Activated T-cell treated with anti-CD3 and anti-CD28 coated beads, Interleukin-2, amount 50 U/mL, for 24 hours (primary cell): ENCODE results near the gene GALNT9.

Source experiments
- DNase-seq: peaks from one replicate; pipeline ENCODE4 v3.0.0-alpha.2; 2020
- H3K27ac Mint-ChIP-seq: 2 replicates; pipeline ENCODE4 v1.8.0; 2020; ENCODE audit warnings: mild to moderate bottlenecking, mixed read lengths
- H3K27me3 Mint-ChIP-seq: 2 replicates; pipeline ENCODE4 v1.8.0; 2020; ENCODE audit warnings: mixed read lengths
- H3K36me3 Mint-ChIP-seq: 2 replicates; pipeline ENCODE4 v1.8.0; 2020; ENCODE audit warnings: low read depth, mixed read lengths
- H3K4me1 Mint-ChIP-seq: 2 replicates; pipeline ENCODE4 v1.8.0; 2020; ENCODE audit warnings: low read depth, mixed read lengths
- H3K4me3 Mint-ChIP-seq: 2 replicates; pipeline ENCODE4 v1.8.0; 2020; ENCODE audit warnings: mild to moderate bottlenecking, moderate library complexity, mixed read lengths
- H3K9me3 Mint-ChIP-seq: 2 replicates; pipeline ENCODE4 v1.8.0; 2020; ENCODE audit warnings: mixed read lengths

The GALNT9 gene

GRCh38 chr12:132342251-132343227 lies 13.2 kb upstream of the GALNT9 start:
- H3K4me1 Mint-ChIP-seq = peaks cover 10% of the 10 kb centered on the region
- H3K4me3 Mint-ChIP-seq = no peak overlapping the region
- no peaks in the 10 kb centered on the region for H3K9me3 Mint-ChIP-seq
- peaks cover 34% of the 10 kb centered on the region for H3K27me3 Mint-ChIP-seq
- H3K36me3 Mint-ChIP-seq = no peaks in the 10 kb centered on the region
- H3K27ac Mint-ChIP-seq = no peak overlapping the region
- no peak for DNase-seq

- Mint-ChIP-seq H3K27me3 (peaks cover 41% of the 10 kb centered on the region), H3K4me1 (peaks cover 10% of the 10 kb centered on the region), H3K27ac (no peak overlapping the region), H3K9me3 (no peaks in the 10 kb centered on the region), H3K36me3 (no peaks in the 10 kb centered on the region), H3K4me3 (no peak overlapping the region)
- DNase-seq = no peak
Observed at GRCh38 chr12:132341318-132342050, 12.1 kb upstream of the GALNT9 start.

DNA sequence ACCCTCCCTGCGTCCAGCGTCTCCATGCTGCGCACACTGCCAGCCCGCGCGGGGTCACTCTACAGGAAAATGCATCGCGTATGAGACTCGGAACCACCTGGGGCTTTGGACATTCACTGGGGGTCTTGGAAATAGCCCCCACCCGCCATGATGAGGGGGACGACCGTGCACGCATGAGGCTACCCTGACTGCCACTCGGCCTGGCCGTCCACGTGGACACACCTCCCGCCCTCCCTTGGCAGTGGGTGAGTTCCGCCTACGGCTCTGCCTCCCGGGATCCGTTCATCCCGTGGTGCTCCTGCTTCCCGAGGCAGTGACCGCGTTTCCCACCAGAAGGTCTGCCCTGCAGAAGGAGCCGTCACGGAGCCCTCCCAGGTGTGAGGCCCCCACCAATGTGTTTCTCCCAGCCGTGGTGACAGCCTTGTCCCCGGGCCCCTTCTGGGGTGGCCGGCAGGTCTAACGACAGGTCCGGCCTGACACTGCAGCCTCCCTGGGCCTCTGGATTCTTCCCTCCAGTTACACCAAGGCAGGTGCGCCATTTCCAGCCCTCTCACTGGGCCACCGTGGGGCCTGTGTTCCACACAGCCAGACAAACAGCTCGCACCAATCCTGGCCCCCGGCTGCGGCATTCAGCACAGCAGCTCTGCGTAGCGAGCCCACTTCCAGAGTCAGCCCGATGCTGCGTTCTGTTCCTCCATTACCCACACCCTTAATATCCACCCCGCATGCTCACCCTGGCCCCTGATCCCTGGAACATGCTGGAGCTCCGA lies 11.1 kb upstream of the GALNT9 start:
- Mint-ChIP-seq H3K4me3 (no peak overlapping the region), H3K27ac (no peak overlapping the region), H3K9me3 (no peaks in the 10 kb centered on the region), H3K27me3 (peaks cover 40% of the 10 kb centered on the region), H3K4me1 (peaks cover 10% of the 10 kb centered on the region), H3K36me3 (no peaks in the 10 kb centered on the region)
- no peak for DNase-seq

- Mint-ChIP-seq H3K27ac (no peak overlapping the region), H3K9me3 (no peaks in the 10 kb centered on the region)
- no peak for DNase-seq
Observed at GRCh38 chr12:132339856-132340255, 10.5 kb upstream of the GALNT9 start.

DNA sequence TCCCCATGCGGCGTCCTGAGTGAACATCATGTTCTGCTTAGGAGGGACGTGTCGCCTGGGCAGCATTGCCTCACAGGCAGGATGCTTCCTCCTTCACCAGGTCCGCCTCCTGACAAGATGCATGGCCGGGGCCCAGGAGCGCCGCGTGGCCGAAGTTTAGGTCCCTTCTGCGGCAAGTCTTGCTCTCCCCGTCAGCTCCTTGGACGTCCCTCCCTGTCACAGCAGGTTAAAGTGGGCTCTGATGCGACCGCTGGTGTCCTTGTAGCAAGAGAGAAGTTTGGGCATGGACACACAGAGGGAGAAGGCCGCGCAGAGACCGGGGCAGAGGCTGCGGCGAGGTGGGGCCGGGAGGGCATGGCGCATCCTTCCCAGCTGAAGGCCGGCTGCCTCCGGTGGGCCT lies 9.4 kb upstream of the GALNT9 start:
- no peak for DNase-seq
- H3K36me3 Mint-ChIP-seq = no peaks in the 10 kb centered on the region
- H3K4me3 Mint-ChIP-seq = no peak overlapping the region
- no peak overlapping the region for H3K27ac Mint-ChIP-seq
- H3K27me3 Mint-ChIP-seq = peaks cover 49% of the 10 kb centered on the region
- peaks cover 9% of the 10 kb centered on the region for H3K4me1 Mint-ChIP-seq
- H3K9me3 Mint-ChIP-seq = no peaks in the 10 kb centered on the region

More at GRCh38 chr12:132339856-132340255, 10.5 kb upstream of the GALNT9 start:
- Mint-ChIP-seq H3K36me3 (no peaks in the 10 kb centered on the region), H3K27me3 (peaks cover 46% of the 10 kb centered on the region), H3K4me3 (no peak overlapping the region), H3K4me1 (peaks cover 10% of the 10 kb centered on the region)

GRCh38 chr12:132338311-132338710 lies 8.9 kb upstream of the GALNT9 start:
- Mint-ChIP-seq H3K9me3 (no peaks in the 10 kb centered on the region), H3K4me1 (peaks cover 7% of the 10 kb centered on the region), H3K36me3 (no peaks in the 10 kb centered on the region), H3K27me3 (peaks cover 51% of the 10 kb centered on the region), H3K4me3 (no peak overlapping the region), H3K27ac (no peak overlapping the region)
- no peak for DNase-seq

DNA sequence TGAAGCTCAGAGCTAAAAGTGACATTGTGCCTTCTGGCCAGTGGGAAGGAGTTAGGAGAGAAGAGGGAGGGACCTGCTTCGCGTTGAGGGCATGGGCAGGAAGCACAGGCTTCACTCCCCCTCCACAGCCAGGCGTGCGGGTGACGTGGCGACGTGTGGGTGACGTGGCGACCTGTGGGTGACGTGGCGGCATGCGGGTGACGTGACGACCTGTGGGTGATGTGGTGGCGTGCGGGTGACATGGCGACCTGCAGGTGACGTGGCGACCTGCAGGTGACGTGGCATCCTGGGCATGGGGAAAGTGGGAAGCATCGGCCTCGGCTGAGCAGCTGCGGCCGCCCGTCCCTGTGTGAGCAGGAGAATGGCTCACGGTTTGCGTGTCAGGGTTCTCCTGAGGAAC lies 8.2 kb upstream of the GALNT9 start:
- no peak for DNase-seq
- Mint-ChIP-seq H3K4me1 (peaks cover 2% of the 10 kb centered on the region), H3K27me3 (peaks cover 45% of the 10 kb centered on the region), H3K4me3 (no peak overlapping the region), H3K27ac (no peak overlapping the region), H3K36me3 (no peaks in the 10 kb centered on the region), H3K9me3 (no peaks in the 10 kb centered on the region)

DNA sequence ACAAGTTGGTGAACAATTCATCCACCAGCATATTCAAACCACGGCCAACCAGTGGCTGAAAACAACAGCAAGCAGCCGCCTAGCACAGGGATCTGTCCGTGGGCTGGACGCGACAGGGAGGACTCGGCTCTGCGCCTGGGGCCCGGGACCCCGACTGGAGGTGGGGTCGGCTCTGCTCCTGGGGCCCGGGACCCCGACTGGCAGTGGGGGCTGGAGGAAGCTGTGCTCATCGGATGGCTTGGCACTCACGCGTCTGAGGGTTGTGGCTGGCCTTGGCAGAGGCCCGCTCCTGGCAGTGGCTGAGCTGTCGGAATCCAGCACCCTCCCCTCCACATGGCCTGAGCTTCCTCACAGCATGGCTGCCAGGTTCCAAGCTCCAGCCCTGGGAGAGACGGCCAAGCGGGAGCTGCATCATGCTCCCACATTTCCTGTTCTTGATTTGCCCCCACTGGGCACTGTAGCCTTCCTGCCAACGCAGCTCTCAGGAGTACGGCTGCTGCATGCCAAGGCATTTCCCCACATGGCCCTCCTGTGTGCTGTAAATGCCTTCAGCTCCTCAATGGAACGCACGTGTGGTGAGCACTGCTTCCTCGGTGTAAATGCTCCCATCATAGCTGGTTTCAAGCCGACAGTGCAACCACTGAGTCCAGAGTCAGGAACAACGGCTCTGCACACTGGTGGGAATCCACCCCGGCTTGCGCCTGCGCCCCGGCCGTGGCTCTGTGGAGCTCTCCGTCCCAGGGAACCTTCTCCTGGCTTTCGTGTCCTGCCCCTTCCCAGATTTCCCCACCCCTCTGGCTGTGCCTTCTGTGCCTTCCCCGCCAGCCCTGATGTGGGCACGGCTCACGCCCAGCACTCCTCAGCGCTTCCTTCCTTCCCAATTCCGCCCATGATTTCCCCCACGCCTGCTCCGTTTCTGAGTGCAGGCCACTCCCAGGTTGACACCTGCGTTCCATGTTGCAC lies 7.3 kb upstream of the GALNT9 start:
- no peak overlapping the region for H3K4me3 Mint-ChIP-seq
- no peak for DNase-seq
- no peaks in the 10 kb centered on the region for H3K9me3 Mint-ChIP-seq
- H3K27me3 Mint-ChIP-seq = peaks cover 52% of the 10 kb centered on the region
- H3K27ac Mint-ChIP-seq = no peak overlapping the region
- no peaks in the 10 kb centered on the region for H3K4me1 Mint-ChIP-seq
- H3K36me3 Mint-ChIP-seq = no peaks in the 10 kb centered on the region

DNA sequence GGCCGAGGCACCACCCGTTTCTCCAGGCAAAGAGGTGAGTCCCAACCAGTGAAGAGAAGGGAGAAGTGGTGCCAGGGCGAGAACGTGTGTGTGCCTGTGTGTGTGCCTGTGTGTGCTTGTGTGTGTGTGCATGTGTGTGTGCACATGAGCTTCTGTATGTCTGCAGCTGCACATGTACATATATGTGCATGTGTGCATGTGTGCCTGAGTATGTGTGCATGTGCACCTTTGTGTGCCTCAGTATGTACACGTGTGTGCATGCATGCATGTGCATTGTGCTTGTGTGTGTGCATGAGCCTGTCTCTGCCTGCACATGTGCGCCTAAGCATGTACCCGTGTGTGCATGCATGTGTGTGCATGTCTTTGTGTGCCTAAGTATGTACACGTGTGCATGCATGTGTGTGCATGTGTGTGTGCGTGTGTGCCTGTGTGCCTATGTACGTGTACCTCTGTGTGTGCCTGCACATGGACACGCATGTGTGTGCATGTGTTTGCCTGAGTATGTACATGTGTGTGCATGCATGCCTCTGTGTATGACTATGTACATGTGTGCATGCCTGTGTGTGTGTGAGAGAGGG lies 5.9 kb upstream of the GALNT9 start:
- DNase-seq = no peak
- Mint-ChIP-seq H3K4me1 (peaks cover 3% of the 10 kb centered on the region), H3K4me3 (no peak overlapping the region), H3K27me3 (peaks cover 60% of the 10 kb centered on the region), H3K27ac (no peak overlapping the region), H3K36me3 (no peaks in the 10 kb centered on the region), H3K9me3 (no peaks in the 10 kb centered on the region)

DNA sequence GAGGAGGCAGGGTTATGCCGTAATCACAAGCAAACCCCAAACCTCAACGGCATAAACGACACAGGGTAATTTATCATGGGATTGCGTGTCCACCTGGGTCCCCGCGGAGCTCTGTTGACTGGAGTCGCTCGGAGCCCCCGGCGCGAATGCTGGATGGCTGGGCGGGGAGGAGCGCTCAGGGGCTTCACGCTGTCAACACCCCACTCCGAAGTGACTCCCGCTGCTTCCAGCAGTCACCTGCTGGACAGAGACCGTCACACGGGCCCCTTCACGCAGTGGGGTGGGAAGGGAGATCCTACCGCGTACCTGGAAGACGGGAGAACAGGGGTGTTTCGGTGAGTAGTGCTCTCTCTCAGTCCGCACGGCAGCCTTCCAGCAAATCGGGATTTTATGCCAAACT lies 4.4 kb upstream of the GALNT9 start:
- H3K9me3 Mint-ChIP-seq = no peaks in the 10 kb centered on the region
- H3K4me1 Mint-ChIP-seq = peaks cover 5% of the 10 kb centered on the region
- H3K4me3 Mint-ChIP-seq = no peak overlapping the region
- no peaks in the 10 kb centered on the region for H3K36me3 Mint-ChIP-seq
- peaks cover 60% of the 10 kb centered on the region for H3K27me3 Mint-ChIP-seq
- no peak overlapping the region for H3K27ac Mint-ChIP-seq
- no peak for DNase-seq

DNA sequence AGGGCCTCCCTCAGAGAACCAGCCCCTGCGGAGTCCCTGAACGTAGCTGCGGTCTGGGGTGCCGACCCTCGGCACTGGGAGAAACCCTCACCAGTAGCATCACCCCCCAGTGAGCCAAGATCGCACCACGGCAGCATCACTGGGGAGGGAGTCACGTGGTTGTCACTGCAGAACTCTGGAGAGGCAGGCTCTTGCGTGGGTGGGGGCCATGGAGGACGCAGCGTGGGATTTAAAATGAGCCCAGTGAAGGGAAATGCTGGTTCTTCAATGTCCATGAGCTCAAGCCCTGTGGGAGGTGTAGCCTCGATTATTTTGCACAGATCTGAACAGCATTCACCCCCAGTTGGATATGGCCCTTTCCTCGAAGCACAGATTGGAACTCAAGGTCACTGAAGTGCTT lies 3.9 kb upstream of the GALNT9 start:
- Mint-ChIP-seq H3K27ac (no peak overlapping the region), H3K9me3 (no peaks in the 10 kb centered on the region), H3K4me3 (no peak overlapping the region), H3K4me1 (peaks cover 8% of the 10 kb centered on the region), H3K36me3 (no peaks in the 10 kb centered on the region), H3K27me3 (peaks cover 63% of the 10 kb centered on the region)
- DNase-seq = no peak

GRCh38 chr12:132330549-132330881 lies 1.1 kb upstream of the GALNT9 start:
- Mint-ChIP-seq H3K4me1 (peaks cover 22% of the 10 kb centered on the region), H3K27me3 (peaks cover 69% of the 10 kb centered on the region), H3K4me3 (no peak overlapping the region), H3K9me3 (no peaks in the 10 kb centered on the region), H3K27ac (no peak overlapping the region), H3K36me3 (no peaks in the 10 kb centered on the region)
- no peak for DNase-seq

DNA sequence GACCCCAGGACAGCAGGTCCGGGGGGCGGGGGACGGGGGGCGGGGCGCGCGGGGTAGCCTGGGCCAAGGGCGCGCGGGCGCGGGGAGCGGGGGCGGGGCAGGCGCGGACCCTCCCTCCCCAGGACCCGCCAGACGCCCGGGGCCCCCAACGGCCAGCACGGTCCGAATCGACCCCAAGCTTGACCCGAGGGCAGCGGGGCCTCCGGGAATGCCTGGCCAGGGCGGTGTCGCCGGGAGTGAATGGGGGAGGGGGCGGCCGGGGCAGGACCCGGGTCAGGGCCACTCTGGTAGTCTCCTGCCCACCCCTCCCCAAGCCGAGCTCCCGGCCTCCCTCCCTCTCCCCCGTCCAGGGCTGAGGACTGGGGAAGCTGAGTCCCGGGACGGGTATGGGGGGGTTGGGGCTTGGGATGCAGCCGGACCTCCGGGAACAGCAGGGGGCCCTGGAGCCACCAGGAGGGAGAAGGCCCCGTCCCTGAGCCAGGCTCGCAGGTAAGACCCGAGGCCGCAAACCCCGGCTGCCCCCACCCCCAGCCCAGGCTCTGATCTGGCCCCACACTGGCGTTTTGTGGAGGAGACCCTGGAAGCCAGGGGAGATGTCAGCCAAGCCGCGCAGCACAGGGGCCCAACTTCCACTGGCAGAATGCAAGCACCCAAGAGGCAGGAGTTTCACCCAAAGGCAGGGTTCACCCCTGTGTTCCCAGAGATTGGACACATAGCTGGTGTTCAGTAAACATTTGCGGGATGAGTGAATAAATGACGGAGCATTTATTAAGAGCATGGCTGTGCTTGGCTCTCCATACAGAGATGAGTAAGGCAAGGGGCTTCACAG lies 545 bp upstream of the GALNT9 start:
- Mint-ChIP-seq H3K4me3 (no peak overlapping the region), H3K36me3 (no peaks in the 10 kb centered on the region), H3K9me3 (no peaks in the 10 kb centered on the region), H3K27ac (no peak overlapping the region), H3K27me3 (peaks cover 67% of the 10 kb centered on the region), H3K4me1 (peaks cover 22% of the 10 kb centered on the region)
- DNase-seq = no peak
